H1 (cell line): ENCODE measurements around the gene ARL5A. TPM values are rescaled to one million over a fixed set of nuclear protein-coding genes. Genes with fewer than 3 reads are reported as not detected.

ENCODE experiments used
- CTCF ChIA-PET: fragments of 300-600 bp; sonication (Branson Sonifier 250); formaldehyde crosslinking; loops from one replicate; lab custom pipeline; 2021; ENCODE audit not compliant: partially characterized antibody; lab: Charles Lee
- POLR2A ChIA-PET: fragments of 300-600 bp; sonication (Branson Sonifier 250); formaldehyde crosslinking; loops from one replicate; lab custom pipeline; 2021; ENCODE audit warnings: inconsistent platforms; ENCODE audit not compliant: partially characterized antibody; lab: Charles Lee
- DNase-seq, 2 experiments: peaks; one replicate each; pipeline versions ENCODE4 v3.0.0 to v3.0.0-alpha.2; 2010 to 2022; ENCODE audit warnings: low spot score in 2 of 2, low read depth in 1 of 2, mixed read lengths in 1 of 2
- FAIRE-seq: peaks from 2 replicates; lab custom pipeline; 2011; peaks lifted over from hg19 to GRCh38; lab: Jason Lieb, UNC
- H2AFZ ChIP-seq: 2 replicates; pipeline ENCODE4 v1.8.1; 2012; ENCODE audit warnings: low read length, inconsistent platforms
- H2AK5ac ChIP-seq: 2 replicates; pipeline ENCODE4 v1.6.1; 2013; ENCODE audit warnings: low read depth, low read length
- H2BK120ac ChIP-seq: replicated peaks from 2 replicates; pipeline ENCODE3; 2013; ENCODE audit warnings: low read depth, low read length, inconsistent platforms
- H2BK12ac ChIP-seq: 2 replicates; pipeline ENCODE4 v1.6.1; 2013; ENCODE audit warnings: low read depth, low read length
- H2BK15ac ChIP-seq: 2 replicates; pipeline ENCODE4 v1.6.1; 2013; ENCODE audit warnings: low read length
- H2BK20ac ChIP-seq: 2 replicates; pipeline ENCODE4 v1.6.1; 2013; ENCODE audit warnings: low read length
- H2BK5ac ChIP-seq: 2 replicates; pipeline ENCODE4 v1.6.1; 2013; ENCODE audit warnings: low read depth, low read length
- H3K14ac ChIP-seq: 2 replicates; pipeline ENCODE4 v1.6.1; 2013; ENCODE audit warnings: inconsistent platforms; ENCODE audit not compliant: insufficient read length
- H3K18ac ChIP-seq: 2 replicates; pipeline ENCODE4 v1.6.1; 2013; ENCODE audit warnings: low read length; ENCODE audit errors: extremely low read depth
- H3K23ac ChIP-seq: 2 replicates; pipeline ENCODE4 v1.6.1; 2013; ENCODE audit warnings: inconsistent platforms; ENCODE audit not compliant: insufficient read length
- H3K23me2 ChIP-seq: 2 replicates; pipeline ENCODE4 v1.6.1; 2013; ENCODE audit warnings: low read depth, low read length
- H3K27ac ChIP-seq: 2 replicates; pipeline ENCODE4 v1.6.1; 2011; ENCODE audit warnings: low read depth, low read length, inconsistent platforms
- H3K27me3 ChIP-seq, 4 experiments: replicated peaks in 1 of 4; 1 replicate in 1 of 4; 2 replicates in 3 of 4; pipeline versions ENCODE4 v1.6.1 to v1.8.1; 2011 to 2013; ENCODE audit warnings: low read length in 3 of 4, mild to moderate bottlenecking in 3 of 4, inconsistent platforms in 2 of 4, mixed read lengths in 2 of 4, moderate library complexity in 1 of 4; ENCODE audit not compliant: control insufficient read depth in 3 of 4, insufficient read depth in 3 of 4; ENCODE audit errors: extremely low read depth in 1 of 4
- H3K36me3 ChIP-seq, 4 experiments: 2 replicates each; pipeline versions ENCODE4 v1.6.1 to v1.8.1; 2011 to 2013; ENCODE audit warnings: mild to moderate bottlenecking in 4 of 4, low read length in 3 of 4, moderate library complexity in 2 of 4, control low read depth in 1 of 4, inconsistent platforms in 1 of 4; ENCODE audit not compliant: insufficient read depth in 4 of 4, control insufficient read depth in 2 of 4
- H3K4ac ChIP-seq: replicated peaks from 2 replicates; pipeline ENCODE3; 2013; ENCODE audit warnings: low read length, low read depth, mixed read lengths, inconsistent platforms; ENCODE audit not compliant: insufficient read length
- H3K4me1 ChIP-seq, 4 experiments: replicated peaks in 1 of 4; 1 replicate in 1 of 4; 2 replicates in 3 of 4; pipeline versions ENCODE4 v1.6.1 to v1.8.1; 2011 to 2013; ENCODE audit warnings: low read length in 3 of 4, inconsistent platforms in 2 of 4, mixed read lengths in 1 of 4; ENCODE audit not compliant: insufficient read depth in 4 of 4, control insufficient read depth in 3 of 4
- H3K4me2 ChIP-seq, 2 experiments: 2 replicates each; pipeline versions ENCODE4 v1.6.1 to v1.8.1; 2011 to 2013; ENCODE audit warnings: low read depth in 2 of 2, low read length in 2 of 2, control low read depth in 1 of 2, inconsistent platforms in 1 of 2, mild to moderate bottlenecking in 1 of 2; ENCODE audit not compliant: insufficient read depth in 1 of 2
- H3K4me3 ChIP-seq, 4 experiments: fragments of 200-600, 300-600 bp in 1 of 4; sonication (generic), shearing (Covaris generic), sonication (Bioruptor Twin) in 1 of 4; 2 replicates each; pipeline versions ENCODE4 v1.5.1 to v1.8.1; 2011 to 2016; ENCODE audit warnings: low read length in 4 of 4, low read depth in 3 of 4, control low read depth in 2 of 4, inconsistent platforms in 2 of 4, mild to moderate bottlenecking in 2 of 4, mixed read lengths in 1 of 4, moderate library complexity in 1 of 4; ENCODE audit not compliant: insufficient read depth in 2 of 4; ENCODE audit errors: extremely low read depth in 1 of 4
- H3K56ac ChIP-seq: replicated peaks from 2 replicates; pipeline ENCODE3; 2013; ENCODE audit warnings: low read depth, mild to moderate bottlenecking, mixed read lengths, low read length, inconsistent platforms; ENCODE audit not compliant: insufficient read length
- H3K79me1 ChIP-seq: 2 replicates; pipeline ENCODE4 v1.6.1; 2013; ENCODE audit warnings: low read depth, low read length, control low read depth
- H3K79me2 ChIP-seq, 2 experiments: 2 replicates each; pipeline versions ENCODE4 v1.6.1 to v1.8.1; 2012 to 2013; ENCODE audit warnings: low read length in 2 of 2, mild to moderate bottlenecking in 2 of 2, inconsistent platforms in 1 of 2; ENCODE audit not compliant: insufficient read depth in 2 of 2, control insufficient read depth in 1 of 2
- H3K9ac ChIP-seq, 4 experiments: replicated peaks in 1 of 4; 1 replicate in 1 of 4; 2 replicates in 3 of 4; pipeline versions ENCODE4 v1.6.1 to v1.8.1; 2011 to 2013; ENCODE audit warnings: low read depth in 3 of 4, low read length in 3 of 4, control low read depth in 2 of 4, mild to moderate bottlenecking in 2 of 4, moderate library complexity in 2 of 4, inconsistent platforms in 1 of 4; ENCODE audit errors: extremely low read depth in 1 of 4
- H3K9me3 ChIP-seq, 2 experiments: 2 replicates each; pipeline versions ENCODE4 v1.6.1 to v1.8.1; 2012 to 2013; ENCODE audit warnings: mild to moderate bottlenecking in 2 of 2, moderate library complexity in 2 of 2, control low read depth in 1 of 2, inconsistent platforms in 1 of 2, low read depth in 1 of 2, low read length in 1 of 2, mixed read lengths in 1 of 2; ENCODE audit not compliant: insufficient read depth in 2 of 2
- H4K20me1 ChIP-seq, 2 experiments: replicated peaks in 1 of 2; 2 replicates each; pipeline versions ENCODE3 to v1.8.1; 2011 to 2013; ENCODE audit warnings: inconsistent platforms in 2 of 2, low read length in 2 of 2, mild to moderate bottlenecking in 1 of 2; ENCODE audit not compliant: insufficient read depth in 2 of 2, control insufficient read depth in 1 of 2
- H4K5ac ChIP-seq: 2 replicates; pipeline ENCODE4 v1.6.1; 2013; ENCODE audit warnings: low read length, low read depth, mixed read lengths, inconsistent platforms; ENCODE audit not compliant: insufficient read length
- H4K8ac ChIP-seq: 2 replicates; pipeline ENCODE4 v1.8.0; 2013; ENCODE audit warnings: mild to moderate bottlenecking, moderate library complexity, low read length, inconsistent platforms; ENCODE audit not compliant: insufficient read depth; ENCODE audit errors: extremely low read depth
- H4K91ac ChIP-seq: replicated peaks from 2 replicates; pipeline ENCODE3; 2013; ENCODE audit warnings: low read length, mixed read lengths, inconsistent platforms; ENCODE audit not compliant: insufficient read length
- CTBP2 ChIP-seq: IDR thresholded peaks from 2 replicates; pipeline ENCODE4 v1.7.0; 2011; ENCODE audit warnings: borderline replicate concordance, mild to moderate bottlenecking, moderate library complexity, mixed read lengths, low read length; ENCODE audit not compliant: insufficient read depth, insufficient read length
- E2F6 ChIP-seq: IDR thresholded peaks from 2 replicates; pipeline ENCODE4 v1.6.1; 2012; ENCODE audit warnings: inconsistent platforms
- FOSL1 ChIP-seq: IDR thresholded peaks from 2 replicates; pipeline ENCODE4 v1.6.1; 2011; ENCODE audit warnings: mild to moderate bottlenecking, low read depth, low read length, moderate library complexity; ENCODE audit not compliant: insufficient read depth
- HDAC2 ChIP-seq, 2 experiments: fragments of 300-600 bp in 1 of 2; sonication (generic) in 1 of 2; IDR thresholded peaks; 2 replicates each; pipeline ENCODE4 v1.6.1; 2011 to 2012; ENCODE audit warnings: low read depth in 2 of 2, low read length in 2 of 2, mild to moderate bottlenecking in 2 of 2, moderate library complexity in 2 of 2, borderline replicate concordance in 1 of 2, inconsistent platforms in 1 of 2
- KDM1A ChIP-seq: fragments of 200-600, 300-600 bp; sonication (generic); IDR thresholded peaks from 2 replicates; pipeline ENCODE4 v1.7.1; 2016; ENCODE audit warnings: mild to moderate bottlenecking, low read length, borderline replicate concordance
- NRF1 ChIP-seq: IDR thresholded peaks from 2 replicates; pipeline ENCODE4 v1.6.1; 2011; ENCODE audit warnings: mild to moderate bottlenecking, low read depth, low read length, improper control_type of control experiment
- SP2 ChIP-seq: IDR thresholded peaks from 2 replicates; pipeline ENCODE4 v1.6.1; 2012; ENCODE audit warnings: mild to moderate bottlenecking, low read length, inconsistent platforms
- SP4 ChIP-seq: IDR thresholded peaks from 2 replicates; pipeline ENCODE4 v1.6.1; 2012; ENCODE audit warnings: low read length, inconsistent platforms
- WGBS, 2 experiments: shearing (Covaris generic) in 1 of 2; methylation state at CpG; one replicate each; pipeline versions ENCODE4 v1.1.6 to v1.1.7; 2013 to 2015; ENCODE audit warnings: low lambda C conversion rate in 2 of 2, mixed read lengths in 2 of 2, inconsistent platforms in 1 of 2, low coverage in 1 of 2, missing lambda C conversion rate in 1 of 2; ENCODE audit not compliant: insufficient replicate concordance in 2 of 2, insufficient coverage in 1 of 2, insufficient read length in 1 of 2; ENCODE audit errors: extremely low coverage in 1 of 2, missing lambda C conversion rate in 1 of 2; 5-methylcytosine and 5-hydroxymethylcytosine counted together
- polyA plus RNA-seq, 7 experiments: library from polyadenylated mRNA; depleted of rRNA in 3 of 7; stranded (reverse) in 5 of 7; unstranded in 2 of 7; fragments of >200 nt in 5 of 7; fragments of 200-250 nt in 2 of 7; gene quantifications; 1 replicate in 5 of 7; 2 replicates in 1 of 7; 4 replicates in 1 of 7; pipeline versions ENCODE4 v1.2.1 to v1.2.3, GENCODE V29; 2011 to 2013; ENCODE audit warnings: missing spikeins in 2 of 7, mixed read lengths in 2 of 7
- total RNA-seq: library from RNA; stranded (reverse); fragmentation: NEBNext Ultra II Directional; extraction: Animal tissue kit (Norgen Biotek cat#: 25700); gene quantifications from 2 replicates; pipeline ENCODE4 v1.2.1, GENCODE V29; 2021
- TF ChIP-seq, protein P1 (sequence below): IDR thresholded peaks from 2 replicates; pipeline ENCODE4 v1.6.1; 2012; ENCODE audit warnings: inconsistent platforms

Gene ARL5A
- total and polyA plus RNA-seq, 2 of the 8 experiments (the other 6 are each of a cell fraction or from before 2014, with no cell fraction given): 12.6 to 86.3 TPM

GRCh38 chr2:151861174-151861573, 33.0 kb upstream of the ARL5A start:
- no peak overlapping the region for H3K27ac ChIP-seq
- ChIA-PET POLR2A (no interaction called here), CTCF (no interaction called here)
- no peak overlapping the region for H2BK5ac ChIP-seq
- no peak overlapping the region for H2BK15ac ChIP-seq
- H2AFZ ChIP-seq: no peak overlapping the region
- H2BK120ac ChIP-seq: no peak overlapping the region
- no peak overlapping the region for H4K91ac ChIP-seq
- H3K4ac ChIP-seq: no peak overlapping the region
- H4K20me1 ChIP-seq: no peaks in the 10 kb centered on the region
- no peak overlapping the region for H4K8ac ChIP-seq
- no peaks in the 10 kb centered on the region for H3K36me3 ChIP-seq
- H3K23me2 ChIP-seq: no peaks in the 10 kb centered on the region
- H2BK12ac ChIP-seq: no peak overlapping the region
- no peaks in the 10 kb centered on the region for H3K79me2 ChIP-seq
- H3K56ac ChIP-seq: no peak overlapping the region
- H3K14ac ChIP-seq: no peak overlapping the region
- H3K9ac ChIP-seq: no peak overlapping the region
- H3K9me3 ChIP-seq: no peaks in the 10 kb centered on the region
- 97% methylated on average over 4 of the region's 4 CpGs; no CpG with 5 or more reads in 1 of the 2 experiments for WGBS, 2 experiments
- no peak overlapping the region for H3K23ac ChIP-seq
- H3K4me2 ChIP-seq: no peak overlapping the region
- FAIRE-seq: no peak
- no peak overlapping the region for H3K4me3 ChIP-seq
- no peak overlapping the region for H2BK20ac ChIP-seq
- no peak overlapping the region for H4K5ac ChIP-seq
- DNase-seq: no peak
- no peak overlapping the region for H2AK5ac ChIP-seq
- H3K18ac ChIP-seq: no peak overlapping the region
- no peaks in the 10 kb centered on the region for H3K4me1 ChIP-seq
- no peaks in the 10 kb centered on the region for H3K27me3 ChIP-seq
- no peaks in the 10 kb centered on the region for H3K79me1 ChIP-seq
- no peak for TF ChIP-seq SP4
- TF ChIP-seq SP2: no peak
- TF ChIP-seq, protein P1, sequence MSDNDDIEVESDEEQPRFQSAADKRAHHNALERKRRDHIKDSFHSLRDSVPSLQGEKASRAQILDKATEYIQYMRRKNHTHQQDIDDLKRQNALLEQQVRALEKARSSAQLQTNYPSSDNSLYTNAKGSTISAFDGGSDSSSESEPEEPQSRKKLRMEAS: no peak
- TF ChIP-seq CTBP2: no peak
- no peak for TF ChIP-seq NRF1
- no peak for TF ChIP-seq FOSL1
- TF ChIP-seq KDM1A: no peak
- no peak for TF ChIP-seq E2F6
- no peak for TF ChIP-seq HDAC2 (IDR thresholded peaks at IDR 0.05; ENCODE audit: borderline replicate concordance in 1 of 2, low read depth in 2 of 2, low read length in 2 of 2)
